Measurements from ENCODE around the gene UBE2K. TPM values are rescaled to one million over a fixed set of nuclear protein-coding genes. Genes with fewer than 3 reads are reported as not detected.

UBE2K gene
- total and polyA plus RNA-seq, 2 donors (not counting 1 experiment from before 2014, with no cell fraction given): 19.3 to 51.0 TPM

DNA sequence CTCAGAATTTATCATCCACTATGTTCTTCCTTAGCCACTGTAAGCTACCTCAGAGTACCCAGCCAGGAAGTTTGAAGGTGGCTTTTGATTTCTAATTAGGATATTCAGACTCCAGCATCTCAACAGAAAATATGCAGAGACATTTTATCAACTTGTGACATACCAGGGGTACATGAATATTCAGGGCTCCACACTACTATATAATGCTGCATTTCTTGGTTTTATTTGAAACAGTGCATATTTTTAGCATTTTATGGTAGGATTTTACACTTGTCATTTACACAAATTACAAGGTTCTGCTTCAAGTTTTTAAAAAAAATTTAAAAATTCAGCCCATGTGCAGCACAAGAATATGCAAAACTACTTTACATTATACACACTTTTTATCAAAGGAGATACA lies 124.7 kb downstream of the UBE2K start:
- Histone ChIP-seq H2AFZ (ENCODE audit: insufficient read depth, low read depth, low read length, poor library complexity, severe bottlenecking) (no peak overlapping the region), H3K9me3 (ENCODE audit: control extremely low read depth in 1 of 3, control insufficient read depth in 2 of 3, insufficient read depth in 1 of 3, low read length in 2 of 3) (no peaks in the 10 kb centered on the region), H3K9ac (ENCODE audit: low read length) (no peak overlapping the region), H3K4me1 (ENCODE audit: control insufficient read depth in 2 of 2, insufficient read depth in 2 of 2, low read length in 2 of 2) (no peaks in the 10 kb centered on the region), H3K4me3 (ENCODE audit: control extremely low read depth in 1 of 5, extremely low read depth in 1 of 5, insufficient read depth in 1 of 5, low read depth in 2 of 5, low read length in 4 of 5) (no peak overlapping the region), H3K36me3 (replicated peaks in 1 of 2; ENCODE audit: control extremely low read depth in 1 of 2, control insufficient read depth in 1 of 2, extremely low read depth in 1 of 2, insufficient read depth in 2 of 2, low read length in 1 of 2) (peaks cover 6 to 16% of the 10 kb centered on the region in 2 experiments), H3K79me2 (ENCODE audit: control insufficient read depth, insufficient read depth, low read length) (no peaks in the 10 kb centered on the region), H3K27ac (ENCODE audit: low read length in 2 of 2) (no peak overlapping the region), H3K27me3 (replicated peaks in 1 of 4; ENCODE audit: control extremely low read depth in 1 of 4, control insufficient read depth in 3 of 4, insufficient read depth in 4 of 4, low read length in 3 of 4) (no peaks in the 10 kb centered on the region), H3K4me2 (replicated peaks; ENCODE audit: low read depth, low read length, poor library complexity, severe bottlenecking) (no peak overlapping the region), H4K20me1 (ENCODE audit: control insufficient read depth, insufficient read depth, low read length, poor library complexity, severe bottlenecking) (no peaks in the 10 kb centered on the region)
- intact Hi-C loops (cut with micrococcal nuclease): no loop called here
- Mint-ChIP-seq H3K9me3 (ENCODE audit: insufficient read depth) (no peaks in the 10 kb centered on the region), H3K4me3 (no peak overlapping the region), H3K27me3 (no peaks in the 10 kb centered on the region), H3K4me1 (no peaks in the 10 kb centered on the region), H3K27ac (no peak overlapping the region)
- no peak for ATAC-seq (ENCODE audit: low read depth)
- no peak for DNase-seq
- ChIA-PET CTCF (no interaction called here), POLR2A (no interaction called here)
- TF ChIP-seq, protein P1, sequence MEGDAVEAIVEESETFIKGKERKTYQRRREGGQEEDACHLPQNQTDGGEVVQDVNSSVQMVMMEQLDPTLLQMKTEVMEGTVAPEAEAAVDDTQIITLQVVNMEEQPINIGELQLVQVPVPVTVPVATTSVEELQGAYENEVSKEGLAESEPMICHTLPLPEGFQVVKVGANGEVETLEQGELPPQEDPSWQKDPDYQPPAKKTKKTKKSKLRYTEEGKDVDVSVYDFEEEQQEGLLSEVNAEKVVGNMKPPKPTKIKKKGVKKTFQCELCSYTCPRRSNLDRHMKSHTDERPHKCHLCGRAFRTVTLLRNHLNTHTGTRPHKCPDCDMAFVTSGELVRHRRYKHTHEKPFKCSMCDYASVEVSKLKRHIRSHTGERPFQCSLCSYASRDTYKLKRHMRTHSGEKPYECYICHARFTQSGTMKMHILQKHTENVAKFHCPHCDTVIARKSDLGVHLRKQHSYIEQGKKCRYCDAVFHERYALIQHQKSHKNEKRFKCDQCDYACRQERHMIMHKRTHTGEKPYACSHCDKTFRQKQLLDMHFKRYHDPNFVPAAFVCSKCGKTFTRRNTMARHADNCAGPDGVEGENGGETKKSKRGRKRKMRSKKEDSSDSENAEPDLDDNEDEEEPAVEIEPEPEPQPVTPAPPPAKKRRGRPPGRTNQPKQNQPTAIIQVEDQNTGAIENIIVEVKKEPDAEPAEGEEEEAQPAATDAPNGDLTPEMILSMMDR (IDR thresholded peaks at IDR 0.05): no peak
- no peak for TF ChIP-seq EZH2 (IDR thresholded peaks at IDR 0.05; ENCODE audit: borderline replicate concordance, insufficient read depth, low read depth, low read length, poor library complexity, severe bottlenecking)

GRCh38 chr4:39823191-39823590 lies 125.3 kb downstream of the UBE2K start:
- Histone ChIP-seq H3K4me1 (ENCODE audit: control insufficient read depth in 2 of 2, insufficient read depth in 2 of 2, low read length in 2 of 2) (no peaks in the 10 kb centered on the region), H3K36me3 (replicated peaks in 1 of 2; ENCODE audit: control extremely low read depth in 1 of 2, control insufficient read depth in 1 of 2, extremely low read depth in 1 of 2, insufficient read depth in 2 of 2, low read length in 1 of 2) (peaks cover 10 to 21% of the 10 kb centered on the region in 2 experiments), H4K20me1 (ENCODE audit: control insufficient read depth, insufficient read depth, low read length, poor library complexity, severe bottlenecking) (no peaks in the 10 kb centered on the region), H2AFZ (ENCODE audit: insufficient read depth, low read depth, low read length, poor library complexity, severe bottlenecking) (no peak overlapping the region), H3K79me2 (ENCODE audit: control insufficient read depth, insufficient read depth, low read length) (no peaks in the 10 kb centered on the region), H3K9ac (ENCODE audit: low read length) (no peak overlapping the region), H3K27me3 (replicated peaks in 1 of 4; ENCODE audit: control extremely low read depth in 1 of 4, control insufficient read depth in 3 of 4, insufficient read depth in 4 of 4, low read length in 3 of 4) (no peaks in the 10 kb centered on the region), H3K9me3 (ENCODE audit: control extremely low read depth in 1 of 3, control insufficient read depth in 2 of 3, insufficient read depth in 1 of 3, low read length in 2 of 3) (no peaks in the 10 kb centered on the region), H3K4me3 (ENCODE audit: control extremely low read depth in 1 of 5, extremely low read depth in 1 of 5, insufficient read depth in 1 of 5, low read depth in 2 of 5, low read length in 4 of 5) (no peak overlapping the region), H3K4me2 (replicated peaks; ENCODE audit: low read depth, low read length, poor library complexity, severe bottlenecking) (no peak overlapping the region), H3K27ac (ENCODE audit: low read length in 2 of 2) (no peak overlapping the region)
- POLR2A ChIA-PET: no interaction called here
- WGBS (ENCODE audit: insufficient coverage): no CpG with 5 or more reads among the region's 2 CpGs
- Mint-ChIP-seq H3K4me1 (no peaks in the 10 kb centered on the region), H3K27ac (no peak overlapping the region), H3K27me3 (no peaks in the 10 kb centered on the region), H3K4me3 (no peak overlapping the region), H3K9me3 (ENCODE audit: insufficient read depth) (no peaks in the 10 kb centered on the region)
- TF ChIP-seq EZH2 (IDR thresholded peaks at IDR 0.05; ENCODE audit: borderline replicate concordance, insufficient read depth, low read depth, low read length, poor library complexity, severe bottlenecking): no peak
- TF ChIP-seq, protein P1 (IDR thresholded peaks at IDR 0.05): no peak
- DNase-seq: no peak
- intact Hi-C loops (cut with micrococcal nuclease): no loop called here
- CTCF ChIA-PET: no interaction called here
- no peak for ATAC-seq (ENCODE audit: low read depth)
